ENCODE data around the gene SPOCK1.

DNA sequence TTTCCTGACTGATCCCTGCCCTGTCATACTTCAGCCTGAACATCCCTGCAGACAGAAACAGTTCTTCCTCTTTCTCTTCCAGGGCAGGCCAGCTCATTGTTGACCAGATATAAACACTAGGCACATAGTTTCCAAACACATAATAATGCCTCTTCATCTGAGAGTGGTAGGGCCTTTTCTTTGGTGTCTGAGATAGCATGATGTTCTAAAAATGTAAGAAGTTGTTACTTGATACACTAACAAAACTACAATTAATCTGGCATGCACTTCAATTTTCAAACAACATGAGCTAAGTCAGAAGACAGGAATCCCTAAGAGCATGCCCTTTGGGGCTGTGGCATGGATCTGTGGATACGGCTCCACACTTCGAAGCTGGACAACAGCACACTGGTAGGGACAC, 246.6 kb downstream of the SPOCK1 start:
- no peak for TF ChIP-seq POLR2A (IDR thresholded peaks at IDR 0.05; ENCODE audit: borderline replicate concordance, extremely low read depth, insufficient read depth, insufficient read length)
- no peak for TF ChIP-seq CBX3 (IDR thresholded peaks at IDR 0.05; ENCODE audit: low read depth)
- no peak for TF ChIP-seq CTCF (IDR thresholded peaks at IDR 0.05 in 2 of 3, conservative IDR thresholded peaks at IDR 0.05 in 1 of 3; ENCODE audit: borderline replicate concordance in 1 of 3, insufficient read depth in 1 of 3, low read depth in 2 of 3, low read length in 2 of 3)

All from HCT116 (cell line).